HepG2 (cell line): Measurements from ENCODE around the gene FAM228B. TPM values are rescaled to one million over a fixed set of nuclear protein-coding genes. Genes with fewer than 3 reads are reported as not detected.
A peak's percentile ranks its signal among the peaks of the same experiment; 100 is the strongest.

Experiments used
- ARHGAP35 ChIP-seq: sonication (generic); formaldehyde crosslinking; IDR thresholded peaks from 2 replicates; pipeline ENCODE4 v1.9.0; 2022; ENCODE audit warnings: mild to moderate bottlenecking, inconsistent platforms, moderate library complexity, missing genetic modification reagents, borderline replicate concordance
- CBX1 ChIP-seq: IDR thresholded peaks from one replicate; pipeline ENCODE4 v1.6.1; 2016; ENCODE audit warnings: antibody characterized with exemption, low read depth
- EEA1 ChIP-seq: sonication (generic); formaldehyde crosslinking; IDR thresholded peaks from 2 replicates; pipeline ENCODE4 v1.5.1; 2020; ENCODE audit warnings: mild to moderate bottlenecking, missing genetic modification reagents, borderline replicate concordance
- HMG20B ChIP-seq: conservative IDR thresholded peaks from 2 replicates; pipeline ENCODE4 v1.6.1; 2016; ENCODE audit warnings: missing genetic modification reagents, missing compliant biosample characterization
- HNRNPL ChIP-seq: fragments of 200-400 bp; formaldehyde crosslinking; IDR thresholded peaks from 2 replicates; pipeline ENCODE4 v1.6.1; 2017; ENCODE audit warnings: mild to moderate bottlenecking, low read depth, low read length
- HOXA3 ChIP-seq: sonication (generic); formaldehyde crosslinking; IDR thresholded peaks from 2 replicates; pipeline ENCODE4 v1.5.0; 2020; ENCODE audit warnings: missing genetic modification reagents
- KDM3A ChIP-seq: IDR thresholded peaks from 2 replicates; pipeline ENCODE4 v1.6.1; 2018; ENCODE audit warnings: low read depth, missing compliant biosample characterization
- KLF11 ChIP-seq: IDR thresholded peaks from 2 replicates; pipeline ENCODE4 v1.6.1; 2016; ENCODE audit warnings: missing compliant biosample characterization
- KLF6 ChIP-seq: IDR thresholded peaks from 2 replicates; pipeline ENCODE4 v1.8.0; 2016; ENCODE audit warnings: missing biosample characterization, missing genetic modification reagents
- NFKBIZ ChIP-seq: IDR thresholded peaks from 2 replicates; pipeline ENCODE4 v1.6.1; 2018; ENCODE audit warnings: missing genetic modification reagents, missing compliant biosample characterization
- PAX8 ChIP-seq: sonication (generic); formaldehyde crosslinking; IDR thresholded peaks from 2 replicates; pipeline ENCODE4 v1.8.0; 2022; ENCODE audit warnings: mild to moderate bottlenecking, missing genetic modification reagents, borderline replicate concordance
- PBX3 ChIP-seq: sonication (generic); formaldehyde crosslinking; IDR thresholded peaks from 2 replicates; pipeline ENCODE4 v1.8.1; 2023; ENCODE audit warnings: missing genetic modification reagents, inconsistent platforms, borderline replicate concordance
- PCBP2 ChIP-seq: fragments of 200-400 bp; formaldehyde crosslinking; optimal IDR thresholded peaks from 2 replicates; pipeline ENCODE3; 2018; ENCODE audit warnings: low read length, low read depth; ENCODE audit not compliant: poor library complexity, severe bottlenecking
- RBFOX2 ChIP-seq: fragments of 200-400 bp; formaldehyde crosslinking; IDR thresholded peaks from 2 replicates; pipeline ENCODE4 v1.6.1; 2017; ENCODE audit warnings: low read depth, mild to moderate bottlenecking, low read length
- REXO4 ChIP-seq: sonication (generic); formaldehyde crosslinking; IDR thresholded peaks from 2 replicates; pipeline ENCODE4 v1.8.0; 2022; ENCODE audit warnings: missing genetic modification reagents, mild to moderate bottlenecking, borderline replicate concordance
- SOX6 ChIP-seq, 2 experiments: fragments of 450-650 bp in 1 of 2; sonication (generic) in 1 of 2; formaldehyde crosslinking in 1 of 2; IDR thresholded peaks; 2 replicates each; pipeline versions ENCODE4 v1.4.0 to v1.6.1; 2017 to 2020; ENCODE audit warnings: antibody characterized with exemption in 1 of 2, mild to moderate bottlenecking in 1 of 2, missing genetic modification reagents in 1 of 2
- TMF1 ChIP-seq: sonication (generic); formaldehyde crosslinking; IDR thresholded peaks from 2 replicates; pipeline ENCODE4 v1.8.1; 2022; ENCODE audit warnings: low read depth, missing genetic modification reagents
- YEATS4 ChIP-seq: sonication (generic); formaldehyde crosslinking; IDR thresholded peaks from 2 replicates; pipeline ENCODE4 v1.4.0; 2020; ENCODE audit warnings: missing genetic modification reagents, borderline replicate concordance
- ZFP82 ChIP-seq: sonication (generic); formaldehyde crosslinking; IDR thresholded peaks from 2 replicates; pipeline ENCODE4 v1.5.1; 2020; ENCODE audit warnings: mild to moderate bottlenecking, missing genetic modification reagents, borderline replicate concordance
- ZKSCAN5 ChIP-seq: sonication (generic); formaldehyde crosslinking; IDR thresholded peaks from 2 replicates; pipeline ENCODE4 v1.5.1; 2020; ENCODE audit warnings: mild to moderate bottlenecking, missing genetic modification reagents
- ZNF441 ChIP-seq: sonication (generic); formaldehyde crosslinking; IDR thresholded peaks from 2 replicates; pipeline ENCODE4 v1.7.0; 2021; ENCODE audit warnings: missing genetic modification reagents, borderline replicate concordance
- ZNF549 ChIP-seq: sonication (generic); formaldehyde crosslinking; IDR thresholded peaks from 2 replicates; pipeline ENCODE4 v1.5.0; 2020; ENCODE audit warnings: missing genetic modification reagents
- ZNF557 ChIP-seq: sonication (generic); formaldehyde crosslinking; IDR thresholded peaks from 2 replicates; pipeline ENCODE4 v1.4.0; 2020; ENCODE audit warnings: missing genetic modification reagents
- ZNF589 ChIP-seq: sonication (generic); formaldehyde crosslinking; conservative IDR thresholded peaks from 2 replicates; pipeline ENCODE4 v1.8.0; 2022; ENCODE audit warnings: mild to moderate bottlenecking, moderate library complexity, missing genetic modification reagents
- ZNF746 ChIP-seq: sonication (generic); formaldehyde crosslinking; IDR thresholded peaks from 2 replicates; pipeline ENCODE4 v1.8.0; 2022; ENCODE audit warnings: mild to moderate bottlenecking, missing genetic modification reagents
- ZNF773 ChIP-seq: sonication (generic); formaldehyde crosslinking; IDR thresholded peaks from 2 replicates; pipeline ENCODE4 v1.4.0; 2020; ENCODE audit warnings: missing genetic modification reagents, borderline replicate concordance
- ZSCAN31 ChIP-seq: sonication (generic); formaldehyde crosslinking; IDR thresholded peaks from 2 replicates; pipeline ENCODE4 v1.5.0; 2020; ENCODE audit warnings: low read depth, mild to moderate bottlenecking, missing genetic modification reagents
- polyA plus RNA-seq, 8 experiments: library from polyadenylated mRNA; depleted of rRNA in 3 of 8; stranded (reverse) in 7 of 8; unstranded in 1 of 8; fragments of >200 nt; fragmentation: Illumina TruSeq in 4 of 8; extraction: Trizol in 4 of 8; gene quantifications; 2 replicates each; pipeline versions ENCODE4 v1.2.1 to v1.2.3, GENCODE V29; 2011 to 2016; ENCODE audit warnings: low read depth in 4 of 8, missing spikeins in 1 of 8, mixed read lengths in 1 of 8; ENCODE audit not compliant: insufficient read depth in 1 of 8
- total RNA-seq, 5 experiments: library from RNA; depleted of rRNA; stranded (reverse); fragments of >200 nt; fragmentation: Illumina TruSeq; extraction: Trizol; gene quantifications; 2 replicates each; pipeline ENCODE4 v1.2.3, GENCODE V29; 2016; ENCODE audit warnings: low read depth in 1 of 5
- TF ChIP-seq, protein P1 (sequence below): sonication (generic); formaldehyde crosslinking; IDR thresholded peaks from 2 replicates; pipeline ENCODE4 v1.4.0; 2020; ENCODE audit warnings: missing genetic modification reagents

Gene FAM228B
- total and polyA plus RNA-seq, 2 of the 13 experiments (the other 11 are each of a cell fraction or from before 2014, with no cell fraction given) = 0.79 to 1.1 TPM

DNA sequence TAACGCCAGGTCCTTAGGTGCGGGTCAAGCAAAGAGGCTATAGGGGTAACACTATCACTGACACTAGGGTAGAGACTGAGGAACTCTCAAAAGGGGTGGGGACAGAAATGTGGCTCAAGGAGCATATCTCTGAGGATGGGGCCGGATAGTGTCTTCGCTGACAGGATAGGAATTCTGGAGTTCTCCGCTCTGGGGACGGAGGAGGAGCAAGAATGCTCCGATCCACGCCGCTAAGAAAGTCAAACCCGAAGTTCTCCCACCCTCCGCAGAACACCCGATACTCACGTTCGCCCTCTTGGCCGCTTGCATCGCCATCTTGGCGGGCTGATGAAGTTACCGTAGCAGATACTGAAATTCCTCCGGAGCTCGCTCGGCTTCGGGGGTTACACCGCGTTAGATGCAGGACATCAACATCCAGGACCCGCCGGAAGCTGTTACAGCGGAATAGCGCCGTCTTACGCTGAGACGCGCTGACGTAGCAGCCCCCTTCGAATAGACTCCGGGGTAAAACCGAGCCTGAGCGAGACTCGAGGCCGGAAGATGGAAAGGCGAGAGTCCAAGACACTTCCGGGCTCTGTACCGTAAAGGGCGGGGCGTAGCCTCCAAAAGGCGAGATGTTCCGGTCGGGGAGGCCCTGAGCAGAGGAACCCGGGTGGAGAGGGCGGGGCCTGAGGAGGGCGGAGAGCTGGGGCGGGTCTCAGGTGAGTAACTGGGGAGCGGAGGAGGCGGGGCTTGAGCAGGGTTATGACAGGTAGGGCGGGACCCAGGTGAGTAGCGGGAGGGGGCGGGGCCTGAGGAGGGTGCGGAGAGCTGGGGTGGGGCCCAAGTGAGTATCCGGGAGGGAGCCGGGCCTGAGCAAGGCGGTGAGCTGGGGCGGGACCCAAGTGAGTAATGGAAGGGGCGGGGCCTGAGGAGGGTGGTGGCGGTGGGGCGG lies 47.1 kb upstream of the FAM228B start, which contains the start of gene SF3B6 (continued):
- TF ChIP-seq KLF11 (CRISPR knock-in tag) (peak; percentile 98), ZNF441 (peak; percentile 82; the same call in 1 of the 2 replicates), ZKSCAN5 (peak; percentile 76; the same call in 1 of the 2 replicates), HMG20B (CRISPR knock-in tag) (no peak; the same call in 1 of the 2 replicates), KDM3A (peak; percentile 91), CBX1 (peak; percentile 94), PCBP2 (no peak), PBX3 (CRISPR knock-in tag) (no peak), REXO4 (CRISPR knock-in tag) (peak; percentile 27; the same call in 1 of the 2 replicates), HOXA3 (CRISPR knock-in tag) (peak; percentile 99), ZNF549 (no peak), ARHGAP35 (no peak; the same call in 1 of the 2 replicates), EEA1 (CRISPR knock-in tag) (no peak), YEATS4 (peak; percentile 96), RBFOX2 (peak; percentile 53), KLF6 (CRISPR knock-in tag) (peak; percentile 91), ZNF589 (0 out of 2 replicates have a peak, but pooled peaks have one; percentile 82), ZFP82 (CRISPR knock-in tag) (no peak), TMF1 (CRISPR knock-in tag) (0 out of 2 replicates have a peak, but pooled peaks have one; percentile 52), ZNF773 (CRISPR knock-in tag) (0 out of 2 replicates have a peak, but pooled peaks have one; percentile 48), HNRNPL (peak; percentile 71; the same call in 1 of the 2 replicates), ZSCAN31 (CRISPR knock-in tag) (peak; percentile 98), SOX6 (IDR thresholded peaks at IDR 0.05) (no peak), SOX6 (CRISPR knock-in tag; IDR thresholded peaks at IDR 0.05) (peak; percentile 87), NFKBIZ (peak; percentile 98), PAX8 (CRISPR knock-in tag) (0 out of 2 replicates have a peak, but pooled peaks have one; percentile 83), ZNF557 (0 out of 2 replicates have a peak, but pooled peaks have one; percentile 20), ZNF746 (CRISPR knock-in tag) (no peak)
- TF ChIP-seq, protein P1, sequence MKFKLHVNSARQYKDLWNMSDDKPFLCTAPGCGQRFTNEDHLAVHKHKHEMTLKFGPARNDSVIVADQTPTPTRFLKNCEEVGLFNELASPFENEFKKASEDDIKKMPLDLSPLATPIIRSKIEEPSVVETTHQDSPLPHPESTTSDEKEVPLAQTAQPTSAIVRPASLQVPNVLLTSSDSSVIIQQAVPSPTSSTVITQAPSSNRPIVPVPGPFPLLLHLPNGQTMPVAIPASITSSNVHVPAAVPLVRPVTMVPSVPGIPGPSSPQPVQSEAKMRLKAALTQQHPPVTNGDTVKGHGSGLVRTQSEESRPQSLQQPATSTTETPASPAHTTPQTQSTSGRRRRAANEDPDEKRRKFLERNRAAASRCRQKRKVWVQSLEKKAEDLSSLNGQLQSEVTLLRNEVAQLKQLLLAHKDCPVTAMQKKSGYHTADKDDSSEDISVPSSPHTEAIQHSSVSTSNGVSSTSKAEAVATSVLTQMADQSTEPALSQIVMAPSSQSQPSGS (CRISPR knock-in tag) = peak; percentile 99
